ENCODE results near the gene SH3BP1.

The SH3BP1 gene

DNA sequence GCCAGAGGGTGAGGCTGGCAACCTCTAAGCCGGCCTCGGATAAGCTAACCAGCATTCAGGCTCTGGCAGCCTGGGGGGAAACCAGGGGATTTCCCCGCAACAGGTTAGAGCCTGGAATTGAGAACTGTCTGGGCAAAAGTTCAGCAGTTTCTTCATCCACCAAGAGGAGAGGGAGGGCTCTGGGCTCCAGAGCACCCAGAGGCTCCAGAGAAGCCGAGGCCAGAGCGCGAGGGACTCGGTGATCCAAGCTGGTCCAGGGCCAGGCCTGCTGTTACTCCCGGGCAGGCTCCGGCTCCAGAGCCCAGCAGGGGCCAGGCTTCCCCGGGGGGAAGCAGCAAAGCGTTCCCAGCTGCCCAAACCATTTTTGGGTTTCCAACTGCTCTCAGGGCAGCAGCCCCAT, 13.3 kb upstream of the SH3BP1 start:
- peaks cover 62% of the 10 kb centered on the region for H3K4me1 Mint-ChIP-seq
- peak overlapping the region; percentile 98 for H3K27ac Mint-ChIP-seq
- no peak for ATAC-seq
- peaks cover 71% of the 10 kb centered on the region for H3K36me3 Mint-ChIP-seq
- DNase-seq (ENCODE audit: low spot score in 2 of 2): no peak
- no peaks in the 10 kb centered on the region for H3K9me3 Mint-ChIP-seq
- H3K4me3 Mint-ChIP-seq: peak overlapping the region; percentile 61

DNA sequence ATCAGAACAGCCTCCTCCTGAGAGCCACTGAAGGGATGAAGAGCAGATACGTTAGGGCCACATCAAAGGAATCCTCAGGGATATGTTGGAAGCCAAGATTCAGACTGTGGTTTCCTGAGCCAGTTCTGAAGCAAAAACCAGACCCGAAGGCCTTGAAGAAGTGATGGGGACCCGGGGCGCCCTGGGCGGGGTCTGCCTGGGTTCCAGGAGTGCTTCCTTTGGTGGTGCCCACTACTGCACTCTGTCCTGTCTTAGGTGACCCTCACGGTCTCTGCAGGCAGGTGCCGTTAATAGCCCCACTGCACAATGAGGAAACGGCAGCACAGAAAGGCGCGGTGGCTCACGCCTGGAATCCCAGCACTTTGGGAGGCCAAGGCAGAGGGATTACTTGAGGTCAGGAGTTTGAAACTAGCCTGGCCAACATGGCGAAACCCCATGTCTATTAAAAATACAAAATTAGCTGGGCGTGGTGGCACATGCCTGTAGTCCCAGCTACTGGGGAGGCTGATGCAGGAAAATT, 12.9 kb upstream of the SH3BP1 start:
- peak overlapping the region; percentile 61 for H3K4me3 Mint-ChIP-seq
- DNase-seq (ENCODE audit: low spot score in 2 of 2): no peak
- peak overlapping the region; percentile 98 for H3K27ac Mint-ChIP-seq

DNA sequence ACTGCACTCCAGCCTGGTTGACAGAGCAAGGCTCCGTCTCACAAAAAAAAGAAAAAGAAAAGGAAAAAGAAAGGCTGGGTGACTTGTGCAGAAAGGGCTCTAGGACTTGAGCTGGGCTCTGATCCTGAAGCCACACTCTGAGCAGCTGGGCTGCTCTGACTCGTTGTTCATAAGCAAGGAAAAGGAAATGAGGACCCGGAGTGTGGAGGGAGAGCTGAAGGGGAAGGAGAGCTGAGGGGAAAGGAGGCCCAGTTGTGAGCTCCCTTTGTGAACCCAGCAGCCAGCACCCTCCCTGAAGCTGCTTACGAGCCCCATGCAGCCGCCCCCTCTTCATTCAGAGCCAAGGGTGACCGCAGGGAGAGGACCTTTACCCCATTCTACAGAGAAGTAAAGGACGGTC, 12.3 kb upstream of the SH3BP1 start:
- Mint-ChIP-seq H3K4me1 (peaks cover 72% of the 10 kb centered on the region), H3K36me3 (peaks cover 70% of the 10 kb centered on the region), H3K4me3 (peak overlapping the region; percentile 61), H3K27ac (peak overlapping the region; percentile 98), H3K9me3 (no peaks in the 10 kb centered on the region)
- DNase-seq (ENCODE audit: low spot score in 2 of 2): no peak
- ATAC-seq: peak; percentile 1

More for the DNA sequence above, 12.9 kb upstream of the SH3BP1 start:
- peaks cover 70% of the 10 kb centered on the region for H3K36me3 Mint-ChIP-seq
- H3K4me1 Mint-ChIP-seq: peaks cover 67% of the 10 kb centered on the region
- H3K9me3 Mint-ChIP-seq: no peaks in the 10 kb centered on the region
- no peak for ATAC-seq

DNA sequence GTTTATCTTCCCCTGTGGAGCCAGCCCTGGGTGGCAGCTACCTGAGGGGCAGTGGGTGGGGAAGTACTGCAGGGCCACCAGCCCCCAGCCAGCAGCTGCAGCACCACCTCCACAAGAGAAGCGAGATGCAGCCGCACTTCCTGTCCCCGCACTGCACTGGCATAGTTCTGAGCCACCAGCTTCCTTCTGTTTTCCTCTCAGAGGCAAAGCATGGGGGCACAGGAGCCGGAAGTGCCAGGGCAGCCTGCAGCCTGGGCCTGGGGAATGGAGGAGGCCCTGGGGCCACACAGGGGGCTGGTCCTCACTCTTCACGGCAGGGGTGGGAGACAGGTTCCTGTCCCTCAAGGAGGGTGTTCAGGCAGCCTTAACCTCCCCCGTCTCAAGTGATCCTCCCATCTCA, 11.9 kb upstream of the SH3BP1 start:
- DNase-seq (ENCODE audit: low spot score in 2 of 2) (peak in 1 of 2 donors; percentile 67), ATAC-seq (peak; percentile 57)
- H3K4me3 Mint-ChIP-seq: peak overlapping the region; percentile 61
- no peaks in the 10 kb centered on the region for H3K9me3 Mint-ChIP-seq
- peaks cover 76% of the 10 kb centered on the region for H3K4me1 Mint-ChIP-seq
- H3K36me3 Mint-ChIP-seq: peaks cover 70% of the 10 kb centered on the region
- H3K27ac Mint-ChIP-seq: peak overlapping the region; percentile 98

DNA sequence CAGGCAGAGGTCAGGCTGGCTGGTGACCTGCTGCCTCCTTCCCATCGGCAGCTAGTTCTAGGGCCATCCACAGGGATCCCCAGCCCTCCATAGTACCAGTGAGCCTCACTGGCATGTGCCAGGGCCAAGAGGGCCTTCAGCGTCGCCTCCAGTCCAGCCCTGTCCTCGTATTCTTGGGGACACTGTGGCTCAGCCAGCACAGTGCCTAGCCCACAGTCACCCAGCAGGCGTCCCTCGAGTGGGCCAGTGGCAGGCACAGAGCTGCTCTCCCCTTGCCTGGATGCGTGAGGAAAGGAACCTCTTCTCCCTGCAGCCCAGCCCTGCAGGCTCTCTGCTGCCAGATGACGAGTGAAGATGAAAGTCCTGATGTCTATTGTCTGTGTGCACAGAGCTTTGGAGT, 10.6 kb upstream of the SH3BP1 start:
- H3K36me3 Mint-ChIP-seq: peaks cover 68% of the 10 kb centered on the region
- ATAC-seq: no peak
- H3K9me3 Mint-ChIP-seq: no peaks in the 10 kb centered on the region
- no peak overlapping the region for H3K4me3 Mint-ChIP-seq
- H3K27ac Mint-ChIP-seq: peak overlapping the region; percentile 98
- H3K4me1 Mint-ChIP-seq: peaks cover 84% of the 10 kb centered on the region
- no peak for DNase-seq (ENCODE audit: low spot score in 2 of 2)

DNA sequence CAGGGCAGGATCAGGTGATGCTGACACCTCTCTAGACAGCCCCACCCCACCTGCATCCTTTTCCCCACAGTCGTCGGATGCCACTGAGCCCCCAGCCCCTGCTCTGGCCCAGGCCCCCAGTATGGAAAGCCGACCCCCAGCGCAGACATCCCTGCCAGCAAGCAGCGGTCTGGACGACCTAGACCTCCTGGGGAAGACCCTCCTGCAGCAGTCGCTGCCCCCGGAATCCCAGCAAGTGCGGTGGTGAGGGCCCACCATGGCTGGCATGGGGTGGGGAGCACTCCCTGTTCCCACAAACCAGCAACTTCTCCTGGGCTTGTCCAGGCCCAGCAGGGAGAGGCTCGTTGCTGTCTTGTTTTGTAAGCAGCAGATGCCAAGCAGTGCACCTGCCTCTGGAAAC, 9.5 kb upstream of the SH3BP1 start:
- H3K4me1 Mint-ChIP-seq: peaks cover 84% of the 10 kb centered on the region
- H3K4me3 Mint-ChIP-seq: no peak overlapping the region
- DNase-seq (ENCODE audit: low spot score in 2 of 2): no peak
- no peaks in the 10 kb centered on the region for H3K9me3 Mint-ChIP-seq
- no peak for ATAC-seq
- H3K36me3 Mint-ChIP-seq: peaks cover 69% of the 10 kb centered on the region
- H3K27ac Mint-ChIP-seq: peak overlapping the region; percentile 98

DNA sequence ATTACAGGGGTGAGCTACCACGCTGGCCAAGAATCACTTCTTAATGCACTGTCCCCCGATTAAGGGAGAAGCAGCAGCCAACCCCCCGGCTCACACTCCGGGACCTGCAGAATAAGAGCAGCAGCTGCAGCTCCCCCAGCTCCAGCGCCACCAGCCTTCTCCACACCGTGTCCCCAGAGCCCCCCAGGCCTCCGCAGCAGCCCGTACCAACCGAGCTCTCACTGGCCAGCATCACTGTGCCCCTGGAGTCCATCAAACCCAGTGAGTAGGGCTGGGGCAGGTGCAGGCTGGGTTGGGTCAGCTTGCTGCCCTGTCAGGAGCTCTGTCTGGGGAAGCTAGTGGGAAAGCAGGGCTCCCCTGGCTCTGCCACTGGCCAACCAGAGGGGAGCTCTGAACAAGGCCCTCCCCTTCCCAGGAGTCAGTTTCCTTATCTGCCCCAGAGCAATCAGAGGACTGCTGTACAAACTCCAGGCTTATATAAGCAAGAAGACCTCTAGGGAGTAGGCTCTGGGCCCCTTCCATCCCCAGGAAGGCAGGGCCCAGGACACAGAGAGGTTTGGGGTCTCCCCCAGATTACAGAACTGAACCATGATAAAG, 8.5 kb upstream of the SH3BP1 start:
- Mint-ChIP-seq H3K36me3 (peaks cover 62% of the 10 kb centered on the region), H3K27ac (peak overlapping the region; percentile 98), H3K4me3 (peak overlapping the region; percentile 80), H3K4me1 (peaks cover 79% of the 10 kb centered on the region), H3K9me3 (no peaks in the 10 kb centered on the region)
- ATAC-seq (no peak), DNase-seq (ENCODE audit: low spot score in 2 of 2) (no peak)

DNA sequence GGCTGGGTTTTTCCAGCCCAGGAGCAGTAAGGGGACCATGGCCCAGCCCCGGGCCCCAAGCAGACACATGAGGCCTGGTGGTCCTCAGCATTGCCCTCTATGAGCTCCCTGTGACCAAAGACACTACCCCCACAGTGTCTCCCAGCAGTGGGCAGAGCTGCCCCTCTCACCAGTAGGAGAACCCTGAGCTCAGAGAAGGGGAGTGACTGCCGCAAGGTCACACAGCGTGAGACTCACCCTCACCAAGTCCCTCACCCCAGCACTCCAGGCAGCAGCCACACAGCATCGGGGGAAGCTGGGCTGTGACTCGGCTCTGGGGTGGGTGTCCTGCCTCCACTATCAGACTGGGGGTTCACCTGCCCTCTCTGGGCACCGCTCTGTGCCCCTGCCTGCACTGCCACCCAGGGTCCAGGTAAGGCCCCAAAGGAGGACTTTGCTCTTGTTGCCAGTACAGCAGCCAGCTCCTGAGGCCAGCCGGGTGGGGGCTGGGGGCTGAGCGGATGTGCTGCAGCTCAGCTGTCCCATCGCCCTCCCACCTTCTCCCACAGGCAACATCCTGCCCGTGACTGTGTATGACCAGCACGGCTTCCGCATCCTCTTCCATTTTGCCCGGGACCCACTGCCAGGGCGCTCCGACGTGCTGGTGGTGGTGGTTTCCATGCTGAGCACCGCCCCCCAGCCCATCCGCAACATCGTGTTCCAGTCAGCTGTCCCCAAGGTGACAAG, 7.9 kb upstream of the SH3BP1 start:
- peak in 1 of 2 donors; percentile 72 for DNase-seq (ENCODE audit: low spot score in 2 of 2)
- peak overlapping the region; percentile 80 for H3K4me3 Mint-ChIP-seq
- peak overlapping the region; percentile 98 for H3K27ac Mint-ChIP-seq
- H3K36me3 Mint-ChIP-seq: peaks cover 55% of the 10 kb centered on the region
- H3K4me1 Mint-ChIP-seq: peaks cover 79% of the 10 kb centered on the region
- no peaks in the 10 kb centered on the region for H3K9me3 Mint-ChIP-seq
- ATAC-seq: peak; percentile 1

DNA sequence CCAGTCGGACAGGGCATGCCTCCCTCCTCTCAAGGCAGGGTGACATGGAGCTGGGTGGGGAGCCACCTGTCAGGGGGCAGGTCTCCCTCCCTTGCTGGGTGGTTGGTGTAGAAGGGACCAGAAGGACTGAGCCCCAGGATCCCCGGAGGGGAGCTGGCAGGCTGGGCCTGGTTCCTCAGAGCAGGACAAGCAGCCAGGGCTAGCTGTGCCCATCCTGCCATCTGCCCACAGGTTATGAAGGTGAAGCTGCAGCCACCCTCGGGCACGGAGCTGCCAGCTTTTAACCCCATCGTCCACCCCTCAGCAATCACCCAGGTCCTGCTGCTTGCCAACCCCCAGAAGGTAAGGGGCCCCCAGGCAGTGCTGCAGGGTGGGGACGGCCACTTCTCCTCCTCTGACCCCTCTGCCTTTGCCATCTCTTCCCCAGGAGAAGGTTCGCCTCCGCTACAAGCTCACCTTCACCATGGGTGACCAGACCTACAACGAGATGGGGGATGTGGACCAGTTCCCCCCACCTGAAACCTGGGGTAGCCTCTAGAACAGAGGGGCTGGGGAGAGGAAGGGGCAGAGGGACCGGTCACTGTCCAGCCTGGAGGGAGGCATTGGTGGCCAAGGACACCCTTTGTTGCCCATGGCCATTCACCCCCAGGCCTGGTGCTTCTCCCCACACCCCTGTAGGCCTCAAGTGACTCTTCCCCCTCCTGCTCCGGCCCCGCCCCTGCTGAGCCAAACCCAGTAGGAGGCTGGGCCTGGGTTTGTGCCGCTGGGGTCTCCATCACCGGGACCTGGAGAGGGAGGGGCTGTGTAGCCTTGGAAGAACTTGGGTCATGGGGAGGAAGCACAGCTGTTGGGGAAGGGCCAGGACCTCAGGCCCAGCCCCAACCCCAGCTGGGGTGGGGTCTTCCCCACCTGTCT, 7.0 kb upstream of the SH3BP1 start:
- Mint-ChIP-seq H3K36me3 (peaks cover 47% of the 10 kb centered on the region), H3K4me1 (peaks cover 79% of the 10 kb centered on the region), H3K9me3 (no peaks in the 10 kb centered on the region), H3K27ac (peak overlapping the region; percentile 98), H3K4me3 (peak overlapping the region; percentile 80)
- ATAC-seq: peak; percentile 24
- DNase-seq (ENCODE audit: low spot score in 2 of 2): peak in 1 of 2 donors; percentile 81

DNA sequence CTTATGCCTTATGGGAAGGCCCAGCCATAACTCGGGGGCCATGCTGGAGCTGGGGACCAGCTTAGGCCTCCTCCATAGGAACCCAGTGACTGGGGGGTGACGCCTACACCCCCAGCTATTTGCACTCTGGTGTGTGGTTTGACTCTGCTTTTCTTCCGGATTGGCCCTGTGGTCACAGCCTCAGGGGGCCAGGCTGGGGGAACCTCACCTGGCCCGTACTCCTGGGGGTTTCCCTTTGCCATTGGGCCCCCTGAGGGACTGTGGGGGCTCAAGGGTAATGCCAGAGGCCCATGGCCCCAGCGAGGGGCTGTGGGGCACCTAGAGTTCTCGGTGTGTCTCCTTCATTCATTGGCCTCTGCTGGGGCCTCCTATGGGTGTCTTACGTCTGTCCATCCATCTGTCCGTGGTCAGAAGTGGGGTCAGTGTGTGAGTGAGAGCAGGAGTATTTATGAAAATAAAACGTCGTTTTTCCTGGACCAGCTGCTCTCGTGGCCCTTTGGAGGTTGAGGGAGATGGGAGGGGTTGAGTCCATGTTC, 6.3 kb upstream of the SH3BP1 start:
- peaks cover 78% of the 10 kb centered on the region for H3K4me1 Mint-ChIP-seq
- peak overlapping the region; percentile 80 for H3K4me3 Mint-ChIP-seq
- H3K9me3 Mint-ChIP-seq: no peaks in the 10 kb centered on the region
- peak overlapping the region; percentile 98 for H3K27ac Mint-ChIP-seq
- ATAC-seq (peak; percentile 82), DNase-seq (ENCODE audit: low spot score in 2 of 2) (peak; percentile 57 to 87)
- peaks cover 45% of the 10 kb centered on the region for H3K36me3 Mint-ChIP-seq

DNA sequence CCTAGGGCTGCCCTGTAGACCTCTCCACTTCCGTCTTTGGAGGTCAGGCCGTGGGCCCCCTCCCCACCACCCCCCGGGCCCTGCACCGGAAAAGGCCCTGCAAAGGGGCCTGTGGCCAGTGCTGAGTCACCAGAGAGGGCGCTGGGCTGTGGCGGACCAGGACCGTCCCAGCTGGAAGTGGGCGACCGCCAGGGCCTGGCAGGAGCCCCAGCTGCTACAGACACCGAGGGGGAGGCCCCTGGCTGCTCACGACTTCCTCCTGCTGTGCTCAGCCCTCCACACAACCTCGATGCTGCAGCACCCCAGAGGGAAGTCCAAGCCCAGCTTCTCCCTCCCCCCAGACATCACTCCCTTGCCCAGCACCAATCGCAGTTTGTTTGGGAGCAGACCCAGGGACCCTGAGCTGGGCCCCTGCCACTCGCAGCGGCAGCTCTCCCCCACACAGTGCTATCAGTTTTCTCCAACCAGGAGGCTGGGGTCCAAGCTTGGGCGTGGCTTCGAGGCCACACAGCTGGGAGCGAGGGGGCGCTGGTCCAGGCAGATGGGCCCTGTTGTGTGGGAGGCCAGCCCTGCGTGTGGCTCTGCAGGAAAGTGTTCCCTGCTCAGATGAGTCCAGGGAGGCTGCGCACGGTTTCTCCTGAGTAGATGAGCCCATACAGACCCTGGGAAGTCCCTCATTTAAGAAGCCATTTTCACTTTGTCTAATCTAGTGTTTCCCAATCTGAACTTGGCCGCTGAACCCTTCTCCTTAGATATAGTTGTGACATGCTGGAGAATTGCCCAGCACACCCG, 5.6 kb upstream of the SH3BP1 start:
- peak overlapping the region; percentile 80 for H3K4me3 Mint-ChIP-seq
- no peaks in the 10 kb centered on the region for H3K9me3 Mint-ChIP-seq
- H3K36me3 Mint-ChIP-seq: peaks cover 51% of the 10 kb centered on the region
- H3K4me1 Mint-ChIP-seq: peaks cover 78% of the 10 kb centered on the region
- DNase-seq (ENCODE audit: low spot score in 2 of 2) (peak in 1 of 2 donors; percentile 57), ATAC-seq (peak; percentile 80)
- peak overlapping the region; percentile 98 for H3K27ac Mint-ChIP-seq

DNA sequence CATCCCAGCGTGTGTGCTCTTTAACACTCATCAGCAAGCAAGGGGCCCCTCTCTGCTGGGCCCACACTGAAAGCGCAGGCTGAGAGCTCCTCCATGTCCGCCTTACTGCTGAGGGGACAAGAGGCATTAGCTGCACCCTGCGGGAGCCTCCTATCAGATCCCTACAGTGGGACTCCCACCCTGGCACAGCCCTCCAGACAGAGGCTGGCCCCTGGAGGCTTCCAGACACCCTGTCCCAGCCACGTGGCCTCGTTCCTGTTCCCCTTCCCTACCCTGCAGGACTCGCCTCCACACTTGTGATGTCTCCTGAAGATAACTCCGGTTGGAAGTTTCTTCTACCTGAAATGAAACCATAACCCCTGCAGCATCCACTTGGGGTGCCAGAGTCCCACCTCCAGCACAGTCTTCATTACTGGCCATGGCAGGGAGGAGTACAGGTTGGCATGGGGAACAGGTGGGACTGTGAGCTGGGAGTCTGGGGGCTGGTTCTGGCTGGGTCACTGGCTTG, 5.0 kb upstream of the SH3BP1 start:
- Mint-ChIP-seq H3K9me3 (no peaks in the 10 kb centered on the region), H3K36me3 (peaks cover 54% of the 10 kb centered on the region)

DNA sequence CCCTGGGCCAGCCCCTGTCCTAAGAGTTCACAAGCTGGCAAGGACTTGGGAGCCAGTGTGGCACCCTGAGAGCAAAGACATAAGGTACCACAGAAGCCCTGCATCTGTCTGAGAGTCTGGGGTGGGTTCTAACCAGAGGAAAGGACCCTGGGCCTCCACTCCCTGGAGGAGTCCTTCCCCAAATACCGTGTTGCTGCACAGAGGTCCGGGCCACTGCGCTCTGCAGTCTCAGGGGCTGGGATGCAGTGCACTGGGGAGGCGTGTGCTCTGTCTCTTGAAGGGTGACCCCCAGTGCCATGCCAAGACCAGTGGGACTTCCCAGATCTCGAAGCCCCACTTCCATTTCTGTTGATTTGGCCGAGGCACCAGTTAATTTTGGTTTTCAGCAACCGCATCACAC, 4.3 kb upstream of the SH3BP1 start:
- Mint-ChIP-seq H3K36me3 (peaks cover 57% of the 10 kb centered on the region), H3K4me3 (peak overlapping the region; percentile 80), H3K27ac (peak overlapping the region; percentile 98), H3K9me3 (no peaks in the 10 kb centered on the region), H3K4me1 (peaks cover 75% of the 10 kb centered on the region)
- no peak for ATAC-seq
- no peak for DNase-seq (ENCODE audit: low spot score in 2 of 2)

More for the DNA sequence above, 5.0 kb upstream of the SH3BP1 start:
- Mint-ChIP-seq H3K4me3 (peak overlapping the region; percentile 80), H3K27ac (peak overlapping the region; percentile 98), H3K4me1 (peaks cover 75% of the 10 kb centered on the region)
- ATAC-seq (no peak), DNase-seq (ENCODE audit: low spot score in 2 of 2) (peak in 1 of 2 donors; percentile 69)

Data from stimulated activated effector memory CD8-positive, alpha-beta T cell treated with anti-CD3 and anti-CD28 coated beads, Interleukin-12 subunit alpha, Interleukin-12 subunit beta, amount 100 ng/mL, for 72 hours (primary cell).